ENCODE measurements around the gene TDRD10. TPM values are rescaled to one million over a fixed set of nuclear protein-coding genes. Genes with fewer than 3 reads are reported as not detected.

The TDRD10 gene
- total RNA-seq, 1 experiment from 2014 or later = 0.31 TPM

GRCh38 chr1:154567386-154568156, 65.6 kb downstream of the TDRD10 start, which contains the start of gene CHRNB2:
CHRNB2 (plus strand) TSS chr1:154567778; CDS start chr1:154568045, 267 bp downstream.
- H3K27me3 Mint-ChIP-seq (ENCODE audit: low read depth) = peaks cover 8% of the 10 kb centered on the region

More at GRCh38 chr1:154567386-154568156, 65.6 kb downstream of the TDRD10 start, which contains the start of gene CHRNB2:
- H3K4me1 Mint-ChIP-seq = peaks cover 23 to 26% of the 10 kb centered on the region in 2 experiments
- Histone ChIP-seq H2AK5ac (ENCODE audit: insufficient read length, low read length) (no peak within 1 kb of the TSS), H3K23ac (ENCODE audit: insufficient read length, low read depth, low read length) (no peak within 1 kb of the TSS), H2BK20ac (ENCODE audit: low read depth, low read length, poor library complexity, severe bottlenecking) (no peak within 1 kb of the TSS), H3K4ac (ENCODE audit: low read depth, low read length) (no peak within 1 kb of the TSS), H3K4me2 (ENCODE audit: insufficient read depth, insufficient read length, low read length) (peak within 1 kb of the TSS; percentile 48), H3K14ac (ENCODE audit: insufficient read depth, low read length) (no peak within 1 kb of the TSS), H3K23me2 (ENCODE audit: insufficient read length, low read depth, low read length, poor library complexity, severe bottlenecking) (peaks cover 11% of the 10 kb centered on the region), H2BK120ac (ENCODE audit: low read depth, low read length, poor library complexity, severe bottlenecking) (no peak within 1 kb of the TSS), H4K91ac (ENCODE audit: insufficient read length, low read depth, low read length) (no peak within 1 kb of the TSS), H2AFZ (ENCODE audit: low read length) (no peak within 1 kb of the TSS), H2BK15ac (ENCODE audit: low read depth, low read length) (no peak within 1 kb of the TSS), H3K56ac (ENCODE audit: insufficient read length, low read depth, low read length) (no peak within 1 kb of the TSS), H3K27me3 (ENCODE audit: insufficient read depth, low read length) (no peaks in the 10 kb centered on the region), H3K9me3 (ENCODE audit: control insufficient read depth, low read depth, low read length) (no peaks in the 10 kb centered on the region), H2BK12ac (ENCODE audit: insufficient read length, low read depth, low read length) (no peak within 1 kb of the TSS), H3K27ac (ENCODE audit: insufficient read length, low read depth, low read length) (no peak within 1 kb of the TSS), H3T11ph (ENCODE audit: low read length) (no peak within 1 kb of the TSS), H3K4me1 (ENCODE audit: insufficient read depth, low read length) (no peaks in the 10 kb centered on the region; the same call in 1 of the 2 replicates), H4K20me1 (ENCODE audit: control insufficient read depth, insufficient read depth, insufficient read length) (no peaks in the 10 kb centered on the region), H3K9ac (ENCODE audit: extremely low read depth, insufficient read length, low read length) (peak within 1 kb of the TSS; percentile 15), H3K79me1 (ENCODE audit: insufficient read depth, low read depth, low read length, poor library complexity, severe bottlenecking) (no peaks in the 10 kb centered on the region), H4K5ac (ENCODE audit: insufficient read length, low read depth, low read length) (no peak within 1 kb of the TSS), H4K8ac (replicated peaks; ENCODE audit: insufficient read length, low read depth, low read length) (no peak within 1 kb of the TSS), H3K79me2 (ENCODE audit: insufficient read depth, low read length) (no peaks in the 10 kb centered on the region), H2BK5ac (ENCODE audit: insufficient read length, low read length) (no peak within 1 kb of the TSS), H3K18ac (ENCODE audit: insufficient read length, low read depth, low read length) (no peak within 1 kb of the TSS)
- H3K36me3 Mint-ChIP-seq (ENCODE audit: insufficient read depth in 1 of 3, low read depth in 3 of 3) = peaks cover 0 to 5% (median 3%) of the 10 kb centered on the region in 3 experiments; a peak in 4 of 7 replicates
- peak within 1 kb of the TSS; percentile 85 to 94 for H3K4me3 Mint-ChIP-seq
- no peaks in the 10 kb centered on the region for H3K9me3 Mint-ChIP-seq
- no peak for TF ChIP-seq CTCF (conservative IDR thresholded peaks at IDR 0.05)
- no CpG with 5 or more reads among the region's 53 CpGs for WGBS (ENCODE audit: extremely low coverage, insufficient read length, low lambda C conversion rate)
- DNase-seq = peak; percentile 96
- peak within 1 kb of the TSS; percentile 96 to 98 (median 96); a peak in 6 of 7 replicates for H3K27ac Mint-ChIP-seq
